Panc1 (cell line): ENCODE measurements around the gene ATRNL1. TPM values are rescaled to one million over a fixed set of nuclear protein-coding genes. Genes with fewer than 3 reads are reported as not detected.

Experiments used
- ATAC-seq: fragments of 200-7000 bp; cut with Tn5 transposase; 2 replicates; pipeline ENCODE4 v1.9.1; 2020; ENCODE audit warnings: mild to moderate bottlenecking, moderate library complexity
- BruUV-seq: library from RNA; stranded (reverse); fragments of 400-500 nt; replicated peaks from 2 replicates; lab custom pipeline; 2021; lab: Mats Ljungman, UMichigan
- CTCF ChIA-PET: fragments of 300-600 bp; sonication (Branson Sonifier 250); formaldehyde crosslinking; loops from one replicate; lab custom pipeline; 2022; ENCODE audit warnings: antibody characterized with exemption; lab: Charles Lee
- POLR2A ChIA-PET: fragments of 300-600 bp; sonication (Branson Sonifier 250); formaldehyde crosslinking; loops from one replicate; lab custom pipeline; 2022; ENCODE audit warnings: antibody characterized with exemption; lab: Charles Lee
- DNase-seq: peaks from one replicate; pipeline ENCODE4 v3.0.0-alpha.2; 2010; ENCODE audit warnings: low read depth, low spot score
- H3K27ac ChIP-seq: 2 replicates; pipeline ENCODE4 v1.5.1; 2011; ENCODE audit warnings: mild to moderate bottlenecking, low read length, inconsistent platforms
- H3K27me3 ChIP-seq: fragments of 200-500 bp; sonication (Bioruptor generic); 2 replicates; pipeline ENCODE4 v1.6.0; 2014; ENCODE audit warnings: low read length, inconsistent platforms; ENCODE audit not compliant: control insufficient read depth, insufficient read depth
- H3K36me3 ChIP-seq: fragments of 200-500 bp; sonication (Bioruptor generic); 2 replicates; pipeline ENCODE4 v1.5.1; 2014; ENCODE audit warnings: inconsistent platforms, mild to moderate bottlenecking, low read length, moderate library complexity; ENCODE audit not compliant: control insufficient read depth, insufficient read depth
- H3K4me1 ChIP-seq: 2 replicates; pipeline ENCODE4 v1.5.1; 2011; ENCODE audit warnings: inconsistent platforms, mild to moderate bottlenecking, low read length, moderate library complexity; ENCODE audit not compliant: control insufficient read depth, insufficient read depth
- H3K4me3 ChIP-seq, 2 experiments: 2 replicates each; pipeline ENCODE4 v1.5.1; 2011 to 2012; ENCODE audit warnings: low read depth in 2 of 2, low read length in 2 of 2, mild to moderate bottlenecking in 2 of 2, inconsistent platforms in 1 of 2, moderate library complexity in 1 of 2
- H3K9me3 ChIP-seq: fragments of 200-500 bp; sonication (Bioruptor generic); 2 replicates; pipeline ENCODE4 v1.5.1; 2014; ENCODE audit warnings: low read depth, mild to moderate bottlenecking, inconsistent platforms, low read length, moderate library complexity; ENCODE audit not compliant: control insufficient read depth, insufficient read depth
- POLR2AphosphoS5 ChIP-seq: IDR thresholded peaks from 2 replicates; pipeline ENCODE4 v1.6.1; 2012; ENCODE audit warnings: mild to moderate bottlenecking, low read depth, low read length, moderate library complexity
- REST ChIP-seq, 2 experiments: IDR thresholded peaks; 2 replicates each; pipeline ENCODE4 v1.6.1; 2011 to 2012; ENCODE audit warnings: low read depth in 2 of 2, control low read depth in 1 of 2, low read length in 1 of 2, mild to moderate bottlenecking in 1 of 2, moderate library complexity in 1 of 2; ENCODE audit not compliant: insufficient read depth in 1 of 2
- SIN3A ChIP-seq: IDR thresholded peaks from 2 replicates; pipeline ENCODE4 v1.6.1; 2012; ENCODE audit warnings: low read depth, mild to moderate bottlenecking, low read length, moderate library complexity, borderline replicate concordance; ENCODE audit not compliant: insufficient read depth
- TCF7L2 ChIP-seq: IDR thresholded peaks from 2 replicates; pipeline ENCODE4 v1.6.1; 2011; ENCODE audit warnings: mild to moderate bottlenecking, low read depth, low read length, inconsistent platforms
- in situ Hi-C: cut with HindIII; loops from 2 replicates; pipeline ENCODE4 v1.10.0; 2016; ENCODE audit warnings: low sequenced_read_pairs, low pct_unique_long_range_greater_than_20kb
- intact Hi-C: fragments of 100-400 bp; cut with micrococcal nuclease; formaldehyde crosslinking; loops from one replicate; pipeline ENCODE4 v1.10.0; 2022; ENCODE audit not compliant: unreplicated experiment
- total RNA-seq: library from RNA; stranded (reverse); gene quantifications from one replicate; pipeline ENCODE4 v1.2.1, GENCODE V29; 2021; ENCODE audit not compliant: unreplicated experiment
- TF ChIP-seq, protein P1 (sequence below): fragments of 450-650 bp; IDR thresholded peaks from 2 replicates; pipeline ENCODE4 v1.5.1; 2017; ENCODE audit warnings: mild to moderate bottlenecking

The ATRNL1 gene
- total RNA-seq, 1 experiment from 2014 or later, result 17.1 TPM

DNA sequence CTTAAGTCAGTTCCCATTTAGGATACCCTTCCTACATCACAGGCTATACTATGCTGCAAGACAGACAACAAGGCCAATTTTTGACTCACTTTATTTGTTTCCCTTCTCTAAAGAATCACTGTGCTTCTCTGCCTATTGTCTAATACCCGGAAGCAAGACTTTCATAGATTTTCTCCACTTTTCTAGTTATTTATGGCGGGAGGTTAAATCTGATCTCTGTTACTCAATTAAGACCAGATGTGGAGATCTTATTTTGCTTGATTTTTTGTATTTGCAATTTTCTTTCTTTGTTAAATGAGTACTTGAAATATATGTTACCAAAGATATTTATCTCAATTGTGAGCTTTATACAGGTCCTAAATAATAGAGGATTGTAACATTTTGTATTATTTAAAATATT is 511.5 kb downstream of the ATRNL1 start:
- in situ Hi-C loops (no loop called here), intact Hi-C loops (no loop called here)
- no TSS peak for BruUV-seq
- DNase-seq (no peak), ATAC-seq (no peak)
- Histone ChIP-seq H3K9me3 (no peaks in the 10 kb centered on the region; the same call in 1 of the 2 replicates), H3K4me1 (no peaks in the 10 kb centered on the region), H3K36me3 (no peaks in the 10 kb centered on the region), H3K27ac (no peak overlapping the region), H3K4me3 (no peak overlapping the region), H3K27me3 (no peaks in the 10 kb centered on the region)
- TF ChIP-seq, protein P1, sequence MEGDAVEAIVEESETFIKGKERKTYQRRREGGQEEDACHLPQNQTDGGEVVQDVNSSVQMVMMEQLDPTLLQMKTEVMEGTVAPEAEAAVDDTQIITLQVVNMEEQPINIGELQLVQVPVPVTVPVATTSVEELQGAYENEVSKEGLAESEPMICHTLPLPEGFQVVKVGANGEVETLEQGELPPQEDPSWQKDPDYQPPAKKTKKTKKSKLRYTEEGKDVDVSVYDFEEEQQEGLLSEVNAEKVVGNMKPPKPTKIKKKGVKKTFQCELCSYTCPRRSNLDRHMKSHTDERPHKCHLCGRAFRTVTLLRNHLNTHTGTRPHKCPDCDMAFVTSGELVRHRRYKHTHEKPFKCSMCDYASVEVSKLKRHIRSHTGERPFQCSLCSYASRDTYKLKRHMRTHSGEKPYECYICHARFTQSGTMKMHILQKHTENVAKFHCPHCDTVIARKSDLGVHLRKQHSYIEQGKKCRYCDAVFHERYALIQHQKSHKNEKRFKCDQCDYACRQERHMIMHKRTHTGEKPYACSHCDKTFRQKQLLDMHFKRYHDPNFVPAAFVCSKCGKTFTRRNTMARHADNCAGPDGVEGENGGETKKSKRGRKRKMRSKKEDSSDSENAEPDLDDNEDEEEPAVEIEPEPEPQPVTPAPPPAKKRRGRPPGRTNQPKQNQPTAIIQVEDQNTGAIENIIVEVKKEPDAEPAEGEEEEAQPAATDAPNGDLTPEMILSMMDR, result no peak
- TF ChIP-seq SIN3A, result no peak
- no peak for TF ChIP-seq REST (IDR thresholded peaks at IDR 0.05; ENCODE audit: insufficient read depth in 1 of 2, low read depth in 2 of 2, low read length in 1 of 2)
- TF ChIP-seq TCF7L2, result no peak
- TF ChIP-seq POLR2AphosphoS5, result no peak
- CTCF ChIA-PET, result no interaction called here
- POLR2A ChIA-PET, result no interaction called here

- POLR2A ChIA-PET, result no interaction called here
Measured at GRCh38 chr10:115606086-115606485, 512.9 kb downstream of the ATRNL1 start.

More at GRCh38 chr10:115606086-115606485, 512.9 kb downstream of the ATRNL1 start:
- DNase-seq (no peak), ATAC-seq (no peak)
- BruUV-seq, result no TSS peak
- no peaks in the 10 kb centered on the region for H3K4me1 ChIP-seq
- CTCF ChIA-PET, result no interaction called here
- H3K27me3 ChIP-seq, result no peaks in the 10 kb centered on the region
- H3K36me3 ChIP-seq, result no peaks in the 10 kb centered on the region
- no peaks in the 10 kb centered on the region; the same call in 1 of the 2 replicates for H3K9me3 ChIP-seq
- no peak overlapping the region for H3K4me3 ChIP-seq
- in situ Hi-C loops (no loop called here), intact Hi-C loops (no loop called here)
- TF ChIP-seq SIN3A (no peak), REST (IDR thresholded peaks at IDR 0.05; ENCODE audit: insufficient read depth in 1 of 2, low read depth in 2 of 2, low read length in 1 of 2) (no peak), TCF7L2 (no peak), POLR2AphosphoS5 (no peak)
- TF ChIP-seq, protein P1, result no peak
- H3K27ac ChIP-seq, result no peak overlapping the region
